Natural killer cell (primary cell): ENCODE results near the gene HAPLN2. TPM values are rescaled to one million over a fixed set of nuclear protein-coding genes. Genes with fewer than 3 reads are reported as not detected.

Source experiments
- ATAC-seq, 3 donors: fragments of 150-1000 bp in 2 of 3; fragments of 200-7000 bp in 1 of 3; cut with Tn5 transposase; 1 replicate in 1 of 3; 2 replicates in 2 of 3; pipeline ENCODE4 v1.10.0; 2021; ENCODE audit warnings: mild to moderate bottlenecking in 2 of 3, moderate library complexity in 2 of 3
- DNase-seq, 2 donors: peaks; one replicate each; pipeline versions ENCODE4 v3.0.0 to v3.0.0-alpha.2; 2013 to 2021; ENCODE audit warnings: mixed read lengths in 1 of 2
- H3K27ac ChIP-seq: one replicate; pipeline ENCODE4 v1.5.1; 2013; ENCODE audit warnings: mild to moderate bottlenecking, low read length
- H3K27me3 ChIP-seq: one replicate; pipeline ENCODE4 v1.6.1; 2013; ENCODE audit warnings: low read length; ENCODE audit not compliant: control insufficient read depth, insufficient read depth
- H3K36me3 ChIP-seq: one replicate; pipeline ENCODE4 v1.6.1; 2013; ENCODE audit warnings: low read length; ENCODE audit not compliant: control insufficient read depth, insufficient read depth
- H3K4me1 ChIP-seq: one replicate; pipeline ENCODE4 v1.6.1; 2013; ENCODE audit warnings: low read length; ENCODE audit not compliant: control insufficient read depth, insufficient read depth
- H3K4me3 ChIP-seq: one replicate; pipeline ENCODE4 v1.5.1; 2013; ENCODE audit warnings: low read length
- H3K9me3 ChIP-seq: one replicate; pipeline ENCODE4 v1.6.1; 2013; ENCODE audit warnings: low read length; ENCODE audit not compliant: control insufficient read depth, insufficient read depth
- H3K27ac Mint-ChIP-seq, 2 donors: one replicate each; pipeline ENCODE4 v1.8.0; 2022; ENCODE audit warnings: mild to moderate bottlenecking in 2 of 2, mixed read lengths in 2 of 2, moderate library complexity in 1 of 2
- H3K27me3 Mint-ChIP-seq, 2 donors: one replicate each; pipeline ENCODE4 v1.8.0; 2022; ENCODE audit warnings: low read depth in 2 of 2, mixed read lengths in 2 of 2
- H3K36me3 Mint-ChIP-seq: one replicate; pipeline ENCODE4 v1.8.0; 2022; ENCODE audit warnings: mixed read lengths
- H3K4me1 Mint-ChIP-seq, 2 donors: one replicate each; pipeline ENCODE4 v1.8.0; 2022; ENCODE audit warnings: mixed read lengths in 2 of 2
- H3K4me3 Mint-ChIP-seq: one replicate; pipeline ENCODE4 v1.8.0; 2022; ENCODE audit warnings: mild to moderate bottlenecking, moderate library complexity, mixed read lengths
- H3K9me3 Mint-ChIP-seq, 2 donors: one replicate each; pipeline ENCODE4 v1.8.0; 2022; ENCODE audit warnings: mixed read lengths in 2 of 2
- CTCF ChIP-seq: fragments of 200-600 bp; IDR thresholded peaks from one replicate; pipeline ENCODE4 v1.8.0; 2022; ENCODE audit warnings: antibody characterized with exemption
- WGBS: methylation state at CpG from one replicate; pipeline ENCODE4 v1.1.7; 2013; ENCODE audit warnings: missing lambda C conversion rate; ENCODE audit not compliant: insufficient coverage; 5-methylcytosine and 5-hydroxymethylcytosine counted together
- intact Hi-C: fragments of 100-400 bp; cut with micrococcal nuclease; formaldehyde crosslinking; loops from one replicate; pipeline ENCODE4 v1.14.2; 2022
- total RNA-seq, 4 donors: library from RNA; stranded (reverse); fragments of 120-200 nt in 1 of 4; gene quantifications; one replicate each; pipeline versions ENCODE4 v1.2.3 to v1.2.4, GENCODE V29; 2013 to 2022

Gene HAPLN2
- total RNA-seq, 3 donors from 2014 or later (not counting 1 experiment from before 2014, with no cell fraction given): not detected

DNA sequence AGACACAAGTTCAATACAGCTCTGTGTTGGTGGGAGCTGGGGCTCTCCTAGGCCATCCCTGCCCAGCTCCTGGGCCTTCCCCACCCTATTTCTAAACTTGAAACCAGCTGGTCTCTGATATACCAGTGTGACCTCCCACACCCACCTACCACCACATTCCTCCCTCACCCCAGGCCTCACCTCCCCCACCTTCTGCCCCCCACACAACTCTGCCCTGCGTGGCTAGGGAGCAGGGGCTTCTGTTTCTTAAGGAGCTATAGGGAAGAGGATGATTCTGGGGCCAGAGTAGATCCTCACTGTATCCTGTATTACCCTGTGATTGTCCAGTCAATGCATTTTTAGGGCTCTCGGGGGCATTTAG, 41.5 kb downstream of the HAPLN2 start:
- peak overlapping the region; percentile 83 to 85 for H3K27ac Mint-ChIP-seq
- Histone ChIP-seq H3K27me3 (peaks cover 17% of the 10 kb centered on the region), H3K27ac (peak overlapping the region; percentile 40), H3K4me3 (no peak overlapping the region), H3K4me1 (peaks cover 78% of the 10 kb centered on the region), H3K9me3 (no peaks in the 10 kb centered on the region), H3K36me3 (no peaks in the 10 kb centered on the region)
- peak overlapping the region; percentile 56 for H3K4me3 Mint-ChIP-seq
- H3K27me3 Mint-ChIP-seq: peaks cover 10 to 17% of the 10 kb centered on the region in 2 donors
- H3K9me3 Mint-ChIP-seq: no peaks in the 10 kb centered on the region
- no peaks in the 10 kb centered on the region for H3K36me3 Mint-ChIP-seq
- TF ChIP-seq CTCF: no peak
- intact Hi-C loops: loop anchor here (1.0 kb wide), 1 partner anchor 156 kb away; the partner anchor contains the start of gene SH2D2A
- H3K4me1 Mint-ChIP-seq: peaks cover 50 to 58% of the 10 kb centered on the region in 2 donors
- ATAC-seq (peak in 2 of 3 donors; percentile 4 to 9), DNase-seq (no peak)
- 57% methylated on average over 2 of the region's 2 CpGs for WGBS

- peaks cover 0 to 5% of the 10 kb centered on the region in 2 donors for H3K27me3 Mint-ChIP-seq
- no peak for ATAC-seq
- no peaks in the 10 kb centered on the region for H3K9me3 Mint-ChIP-seq
These were observed 43.0 kb downstream of the HAPLN2 start for GRCh38 chr1:156662005-156662799.

DNA sequence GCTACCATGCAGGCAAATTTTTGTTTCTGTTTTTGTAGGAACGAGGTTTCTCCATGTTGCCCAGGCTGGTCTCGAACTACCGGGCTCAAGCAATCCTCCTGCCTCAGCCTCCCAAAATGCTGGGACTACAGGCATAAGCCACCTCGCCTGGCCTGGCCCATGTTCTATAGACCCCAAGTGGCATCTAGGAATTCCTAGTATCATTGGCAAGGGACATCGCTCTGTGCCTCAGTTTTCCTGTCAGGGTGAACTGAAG, 43.5 kb downstream of the HAPLN2 start:
- H3K27me3 ChIP-seq: no peaks in the 10 kb centered on the region
- TF ChIP-seq CTCF: no peak
- H3K36me3 ChIP-seq: no peaks in the 10 kb centered on the region
- no peak overlapping the region for H3K27ac ChIP-seq
- intact Hi-C loops: no loop called here
- no peaks in the 10 kb centered on the region for H3K9me3 ChIP-seq
- H3K36me3 Mint-ChIP-seq: no peaks in the 10 kb centered on the region
- peaks cover 66% of the 10 kb centered on the region for H3K4me1 ChIP-seq
- WGBS: 93% methylated on average over 5 of the region's 5 CpGs
- H3K27me3 Mint-ChIP-seq: peaks cover 0 to 3% of the 10 kb centered on the region in 2 donors
- peak overlapping the region in 1 of 2 donors; percentile 52 for H3K27ac Mint-ChIP-seq
- no peak for DNase-seq
- ATAC-seq: no peak
- H3K4me3 Mint-ChIP-seq: no peak overlapping the region
- no peak overlapping the region for H3K4me3 ChIP-seq
- H3K4me1 Mint-ChIP-seq: peaks cover 35 to 45% of the 10 kb centered on the region in 2 donors
- no peaks in the 10 kb centered on the region for H3K9me3 Mint-ChIP-seq

More at GRCh38 chr1:156662005-156662799, 43.0 kb downstream of the HAPLN2 start:
- no peak overlapping the region for H3K27ac ChIP-seq
- H3K4me1 Mint-ChIP-seq: peaks cover 40 to 50% of the 10 kb centered on the region in 2 donors
- peaks cover 71% of the 10 kb centered on the region for H3K4me1 ChIP-seq
- intact Hi-C loops: no loop called here
- no peaks in the 10 kb centered on the region for H3K36me3 ChIP-seq
- H3K36me3 Mint-ChIP-seq: no peaks in the 10 kb centered on the region
- H3K27me3 ChIP-seq: peaks cover 2% of the 10 kb centered on the region
- DNase-seq: no peak
- peak overlapping the region in 1 of 2 donors; percentile 83 for H3K27ac Mint-ChIP-seq
- no peak for TF ChIP-seq CTCF
- H3K9me3 ChIP-seq: no peaks in the 10 kb centered on the region
- H3K4me3 ChIP-seq: no peak overlapping the region
- WGBS: 68% methylated on average over 12 of the region's 12 CpGs
- H3K4me3 Mint-ChIP-seq: no peak overlapping the region

DNA sequence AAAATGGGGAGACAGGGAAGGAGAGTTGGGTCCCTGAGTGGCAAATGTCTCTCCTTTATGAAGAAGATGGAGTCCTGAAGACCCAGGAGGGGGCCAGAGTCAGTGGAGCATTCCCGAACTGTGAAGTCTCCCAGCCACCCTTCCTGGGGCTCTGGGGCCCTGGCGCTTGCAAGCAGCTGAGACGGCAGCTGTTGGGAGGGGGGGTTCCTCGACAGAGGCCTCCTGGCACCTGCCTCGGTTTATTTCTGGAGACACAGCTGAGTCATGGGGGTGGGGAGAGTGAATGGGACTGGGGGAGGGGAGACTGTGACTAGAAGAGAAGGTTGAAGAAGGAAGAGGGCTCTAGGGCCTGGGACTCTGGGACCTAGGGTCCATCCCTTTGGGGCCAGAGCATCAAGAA, 44.0 kb downstream of the HAPLN2 start:
- Mint-ChIP-seq H3K4me3 (no peak overlapping the region), H3K36me3 (no peaks in the 10 kb centered on the region), H3K9me3 (no peaks in the 10 kb centered on the region), H3K27me3 (peaks cover 0 to 3% of the 10 kb centered on the region in 2 donors), H3K4me1 (peaks cover 34 to 40% of the 10 kb centered on the region in 2 donors), H3K27ac (peak overlapping the region in 1 of 2 donors; percentile 52)
- DNase-seq (no peak), ATAC-seq (no peak)
- no peaks in the 10 kb centered on the region for H3K9me3 ChIP-seq
- no peak overlapping the region for H3K27ac ChIP-seq
- peaks cover 61% of the 10 kb centered on the region for H3K4me1 ChIP-seq
- H3K4me3 ChIP-seq: no peak overlapping the region
- no peak for TF ChIP-seq CTCF
- 40% methylated on average over 5 of the region's 5 CpGs for WGBS
- no peaks in the 10 kb centered on the region for H3K27me3 ChIP-seq
- intact Hi-C loops: no loop called here
- no peaks in the 10 kb centered on the region for H3K36me3 ChIP-seq
